ENCODE measurements around the gene ADSS1. TPM values are rescaled to one million over a fixed set of nuclear protein-coding genes. Genes with fewer than 3 reads are reported as not detected.

The ADSS1 gene
- total RNA-seq, 3 donors from 2014 or later: 6.9 to 13.0 (median 7.3) TPM

- no peak for TF ChIP-seq POLR2A (IDR thresholded peaks at IDR 0.05)
- no peak for TF ChIP-seq CTCF (IDR thresholded peaks at IDR 0.05)
- TF ChIP-seq POLR2AphosphoS5 (IDR thresholded peaks at IDR 0.05): no peak
- Histone ChIP-seq H3K36me3 (no peaks in the 10 kb centered on the region), H3K4me3 (no peak overlapping the region), H3K9me3 (no peaks in the 10 kb centered on the region), H3K27ac (no peak overlapping the region), H3K27me3 (no peaks in the 10 kb centered on the region), H3K4me1 (peaks cover 0 to 5% of the 10 kb centered on the region in 2 donors)
- intact Hi-C loops (cut with DNase I; ENCODE audit: low total_unique reads): no loop called here
- no peak for DNase-seq (ENCODE audit: low spot score in 2 of 2)
Measured at GRCh38 chr14:104767634-104767918, 43.5 kb downstream of the ADSS1 start.

GRCh38 chr14:104768437-104769323, 44.7 kb downstream of the ADSS1 start:
- peaks cover 0 to 5% of the 10 kb centered on the region in 2 donors for H3K4me1 ChIP-seq
- H3K9me3 ChIP-seq: no peaks in the 10 kb centered on the region
- peak; percentile 80 to 95 for DNase-seq (ENCODE audit: low spot score in 2 of 2)
- H3K4me3 ChIP-seq: no peak overlapping the region
- H3K27me3 ChIP-seq: no peaks in the 10 kb centered on the region
- H3K36me3 ChIP-seq: no peaks in the 10 kb centered on the region
- H3K27ac ChIP-seq: peak overlapping the region; percentile 51 to 59
- intact Hi-C loops (cut with DNase I; ENCODE audit: low total_unique reads): no loop called here
- TF ChIP-seq CTCF (IDR thresholded peaks at IDR 0.05): peak in 2 of 3 donors; percentile 76 to 90
- no peak for TF ChIP-seq POLR2A (IDR thresholded peaks at IDR 0.05)
- peak in 1 of 3 donors; percentile 30 for TF ChIP-seq POLR2AphosphoS5 (IDR thresholded peaks at IDR 0.05)

- no peaks in the 10 kb centered on the region for H3K9me3 ChIP-seq
- intact Hi-C loops (cut with DNase I; ENCODE audit: low total_unique reads): loop anchor here (2.0 kb wide), 1 partner anchor 55 kb away; no protein-coding TSS in a partner anchor
- DNase-seq (ENCODE audit: low spot score in 2 of 2): no peak
- peak overlapping the region in 1 of 2 donors; percentile 25 for H3K27ac ChIP-seq
- peaks cover 0 to 5% of the 10 kb centered on the region in 2 donors for H3K4me1 ChIP-seq
- no peak overlapping the region for H3K4me3 ChIP-seq
- H3K36me3 ChIP-seq: no peaks in the 10 kb centered on the region
- TF ChIP-seq POLR2A (IDR thresholded peaks at IDR 0.05) (no peak), CTCF (IDR thresholded peaks at IDR 0.05) (no peak), POLR2AphosphoS5 (IDR thresholded peaks at IDR 0.05) (no peak)
- no peaks in the 10 kb centered on the region for H3K27me3 ChIP-seq
Measured at GRCh38 chr14:104769324-104770071, 45.5 kb downstream of the ADSS1 start.

GRCh38 chr14:104770072-104770579, 46.1 kb downstream of the ADSS1 start:
- intact Hi-C loops (cut with DNase I; ENCODE audit: low total_unique reads): loop anchor here (2.0 kb wide), 1 partner anchor 55 kb away; no protein-coding TSS in a partner anchor
- Histone ChIP-seq H3K4me1 (peaks cover 0 to 5% of the 10 kb centered on the region in 2 donors), H3K27me3 (no peaks in the 10 kb centered on the region), H3K4me3 (no peak overlapping the region), H3K36me3 (no peaks in the 10 kb centered on the region), H3K9me3 (no peaks in the 10 kb centered on the region), H3K27ac (peak overlapping the region in 1 of 2 donors; percentile 7)
- DNase-seq (ENCODE audit: low spot score in 2 of 2): no peak
- TF ChIP-seq POLR2AphosphoS5 (IDR thresholded peaks at IDR 0.05) (no peak), CTCF (IDR thresholded peaks at IDR 0.05) (no peak)
